Measurements from ENCODE around the gene IFI16.
"Not testable (repeated sequence)": the region's sequence is repeated elsewhere in the genome, so short reads cannot be mapped to it uniquely, and the experiment has no call there.

Gene IFI16

GRCh38 chr1:159098596-159098995, 88.9 kb downstream of the IFI16 start:
- no peaks in the 10 kb centered on the region for H3K36me3 ChIP-seq (ENCODE audit: control insufficient read depth, insufficient read depth, low read length)
- H3K27me3 ChIP-seq (ENCODE audit: control insufficient read depth, insufficient read depth, low read length) = no peaks in the 10 kb centered on the region
- no peak overlapping the region for H3K9ac ChIP-seq (ENCODE audit: low read length)
- H3K27ac ChIP-seq (ENCODE audit: low read depth, low read length) = no peak overlapping the region
- H3K9me3 ChIP-seq (ENCODE audit: control insufficient read depth, insufficient read depth, low read depth, low read length) = no peaks in the 10 kb centered on the region
- H3K4me3 ChIP-seq (ENCODE audit: low read depth, low read length) = no peak overlapping the region
- H3K4me1 ChIP-seq (ENCODE audit: control insufficient read depth, insufficient read depth, low read length) = peaks cover 3% of the 10 kb centered on the region

DNA sequence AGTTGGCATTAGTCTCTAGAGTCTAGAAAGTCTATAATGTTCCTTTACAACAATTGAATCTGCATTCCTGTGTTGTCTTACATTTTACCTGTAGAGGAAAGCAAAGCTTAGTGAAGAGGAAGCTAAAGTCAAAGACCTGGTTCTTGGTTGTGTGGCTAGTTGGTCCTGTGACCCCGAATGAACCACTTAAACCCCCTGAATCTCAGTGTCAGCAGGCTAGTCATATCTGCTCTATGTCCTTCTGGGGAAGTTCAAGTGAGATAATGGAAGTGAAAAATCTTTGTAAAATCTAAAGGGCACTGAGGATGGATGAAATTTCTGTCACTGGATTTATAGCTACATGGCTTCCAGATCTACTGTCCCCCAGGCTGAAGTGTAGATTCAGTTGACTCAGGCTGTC, 90.9 kb downstream of the IFI16 start:
- Histone ChIP-seq H3K9me3 (ENCODE audit: control insufficient read depth, insufficient read depth, low read depth, low read length) (no peaks in the 10 kb centered on the region), H3K4me1 (ENCODE audit: control insufficient read depth, insufficient read depth, low read length) (peaks cover 3% of the 10 kb centered on the region), H3K9ac (ENCODE audit: low read length) (no peak overlapping the region), H3K4me3 (ENCODE audit: low read depth, low read length) (no peak overlapping the region), H3K27ac (ENCODE audit: low read depth, low read length) (no peak overlapping the region), H3K36me3 (ENCODE audit: control insufficient read depth, insufficient read depth, low read length) (no peaks in the 10 kb centered on the region), H3K27me3 (ENCODE audit: control insufficient read depth, insufficient read depth, low read length) (no peaks in the 10 kb centered on the region)

DNA sequence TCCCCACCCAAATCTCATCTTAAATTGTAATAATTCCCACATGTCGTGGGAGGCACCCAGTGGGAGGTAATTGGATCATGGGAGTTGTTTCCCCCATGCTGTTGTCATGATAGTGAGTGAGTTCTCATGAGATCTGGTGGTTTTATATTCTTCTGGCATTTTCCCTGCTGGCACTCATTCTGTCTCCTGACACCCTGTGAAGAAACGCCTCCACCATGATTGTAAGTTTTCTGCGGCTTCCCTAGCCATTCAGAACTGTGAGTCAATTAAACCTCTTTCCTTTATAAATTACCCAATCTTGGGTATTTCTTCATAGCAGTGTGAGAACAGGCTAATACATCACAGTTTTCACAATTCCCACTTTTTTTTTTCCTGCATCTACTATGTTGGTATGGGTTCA, 93.3 kb downstream of the IFI16 start:
- H3K36me3 ChIP-seq (ENCODE audit: control insufficient read depth, insufficient read depth, low read length); H3K27ac ChIP-seq (ENCODE audit: low read depth, low read length); H3K4me3 ChIP-seq (ENCODE audit: low read depth, low read length): not testable (repeated sequence)

More for the DNA sequence above, 93.3 kb downstream of the IFI16 start:
- not testable (repeated sequence) for H3K9me3 ChIP-seq (ENCODE audit: control insufficient read depth, insufficient read depth, low read depth, low read length); H3K9ac ChIP-seq (ENCODE audit: low read length); H3K4me1 ChIP-seq (ENCODE audit: control insufficient read depth, insufficient read depth, low read length); H3K27me3 ChIP-seq (ENCODE audit: control insufficient read depth, insufficient read depth, low read length)

Measured in HUES6 (cell line).